B cell (primary cell): Measurements from ENCODE around the gene BMP6.

ENCODE experiments used
- EZH2 ChIP-seq: IDR thresholded peaks from 2 replicates; pipeline ENCODE4 v1.6.1; 2012; ENCODE audit warnings: borderline replicate concordance, low read depth, mild to moderate bottlenecking, moderate library complexity, low read length; ENCODE audit not compliant: insufficient read depth, poor library complexity, severe bottlenecking
- TF ChIP-seq, protein P1 (sequence below): fragments of 200-600 bp; IDR thresholded peaks from one replicate; pipeline ENCODE4 v1.8.0; 2022; ENCODE audit warnings: antibody characterized with exemption, mild to moderate bottlenecking

DNA sequence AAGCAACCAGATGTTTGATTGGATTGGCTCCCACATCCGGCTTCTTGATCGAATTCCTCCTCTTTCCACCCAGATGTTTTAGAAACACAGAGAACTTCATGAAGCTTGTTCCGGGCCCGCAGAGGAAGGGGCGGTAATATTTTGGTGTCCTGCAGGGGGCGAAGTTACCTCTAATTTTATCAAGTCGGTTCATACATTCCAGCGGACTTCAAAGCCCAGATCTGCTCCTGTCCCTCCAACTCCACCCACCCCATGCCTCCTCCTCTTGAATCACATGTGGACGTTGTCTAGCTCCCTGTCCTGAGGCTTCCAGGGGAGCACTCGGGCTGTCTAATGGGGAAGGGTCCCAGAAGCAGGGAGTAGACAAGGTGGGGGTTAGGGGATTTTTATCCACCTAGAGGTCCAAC is 2.9 kb upstream of the BMP6 start:
- TF ChIP-seq, protein P1, sequence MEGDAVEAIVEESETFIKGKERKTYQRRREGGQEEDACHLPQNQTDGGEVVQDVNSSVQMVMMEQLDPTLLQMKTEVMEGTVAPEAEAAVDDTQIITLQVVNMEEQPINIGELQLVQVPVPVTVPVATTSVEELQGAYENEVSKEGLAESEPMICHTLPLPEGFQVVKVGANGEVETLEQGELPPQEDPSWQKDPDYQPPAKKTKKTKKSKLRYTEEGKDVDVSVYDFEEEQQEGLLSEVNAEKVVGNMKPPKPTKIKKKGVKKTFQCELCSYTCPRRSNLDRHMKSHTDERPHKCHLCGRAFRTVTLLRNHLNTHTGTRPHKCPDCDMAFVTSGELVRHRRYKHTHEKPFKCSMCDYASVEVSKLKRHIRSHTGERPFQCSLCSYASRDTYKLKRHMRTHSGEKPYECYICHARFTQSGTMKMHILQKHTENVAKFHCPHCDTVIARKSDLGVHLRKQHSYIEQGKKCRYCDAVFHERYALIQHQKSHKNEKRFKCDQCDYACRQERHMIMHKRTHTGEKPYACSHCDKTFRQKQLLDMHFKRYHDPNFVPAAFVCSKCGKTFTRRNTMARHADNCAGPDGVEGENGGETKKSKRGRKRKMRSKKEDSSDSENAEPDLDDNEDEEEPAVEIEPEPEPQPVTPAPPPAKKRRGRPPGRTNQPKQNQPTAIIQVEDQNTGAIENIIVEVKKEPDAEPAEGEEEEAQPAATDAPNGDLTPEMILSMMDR, result peak; percentile 68
- no peak for TF ChIP-seq EZH2
